Parathyroid adenoma (tissue), 2 donors: Measurements from ENCODE around the gene ARAP2.
A peak's percentile ranks its signal among the peaks of the same experiment; 100 is the strongest.
"Not testable (repeated sequence)": the region's sequence is repeated elsewhere in the genome, so short reads cannot be mapped to it uniquely, and the experiment has no call there.

ENCODE experiments used
- H2AFZ ChIP-seq: fragments of 300-600 bp; sonication (generic); one replicate; pipeline ENCODE4 v1.7.0; 2017; ENCODE audit warnings: antibody characterized with exemption, mild to moderate bottlenecking
- H3K27ac ChIP-seq: fragments of 300-600 bp; sonication (generic); one replicate; pipeline ENCODE4 v1.7.0; 2017
- H3K27me3 ChIP-seq: fragments of 300-600 bp; sonication (generic); one replicate; pipeline ENCODE4 v1.7.0; 2017; ENCODE audit warnings: low read length; ENCODE audit not compliant: control insufficient read depth, insufficient read depth
- H3K36me3 ChIP-seq: fragments of 300-600 bp; sonication (generic); one replicate; pipeline ENCODE4 v1.7.0; 2017; ENCODE audit warnings: low read length; ENCODE audit not compliant: control insufficient read depth, insufficient read depth
- H3K4me1 ChIP-seq: fragments of 300-600 bp; sonication (generic); one replicate; pipeline ENCODE4 v1.7.0; 2017; ENCODE audit warnings: control low read depth
- H3K4me2 ChIP-seq: fragments of 300-600 bp; sonication (generic); one replicate; pipeline ENCODE4 v1.7.0; 2017; ENCODE audit warnings: low read length
- H3K4me3 ChIP-seq: fragments of 300-600 bp; sonication (generic); one replicate; pipeline ENCODE4 v1.7.0; 2017; ENCODE audit warnings: low read depth, low read length
- H3K79me2 ChIP-seq: fragments of 300-600 bp; sonication (generic); one replicate; pipeline ENCODE4 v1.7.0; 2017; ENCODE audit warnings: control low read depth
- H3K9ac ChIP-seq: fragments of 300-600 bp; sonication (generic); one replicate; pipeline ENCODE4 v1.7.0; 2017; ENCODE audit warnings: mild to moderate bottlenecking
- H3K9me3 ChIP-seq: fragments of 300-600 bp; sonication (generic); one replicate; pipeline ENCODE4 v1.7.0; 2017; ENCODE audit warnings: low read length; ENCODE audit not compliant: control insufficient read depth
- CTCF ChIP-seq: fragments of 300-600 bp; sonication (generic); IDR thresholded peaks from one replicate; pipeline ENCODE4 v1.7.0; 2017; ENCODE audit warnings: antibody characterized with exemption, mild to moderate bottlenecking
- donor health status: primary hyperparathyroidism.

Gene ARAP2

GRCh38 chr4:36183665-36184393 lies 60.5 kb downstream of the ARAP2 start:
- Histone ChIP-seq H3K27ac (no peak overlapping the region), H2AFZ (no peak overlapping the region), H3K9me3 (no peaks in the 10 kb centered on the region), H3K4me1 (no peaks in the 10 kb centered on the region), H3K79me2 (no peaks in the 10 kb centered on the region), H3K27me3 (no peaks in the 10 kb centered on the region), H3K4me3 (no peak overlapping the region), H3K9ac (no peak overlapping the region), H3K4me2 (no peak overlapping the region), H3K36me3 (no peaks in the 10 kb centered on the region)
- TF ChIP-seq CTCF: no peak

GRCh38 chr4:36183232-36183631 lies 61.1 kb downstream of the ARAP2 start:
- Histone ChIP-seq H3K4me2 (no peak overlapping the region), H3K27me3 (no peaks in the 10 kb centered on the region), H3K9me3 (no peaks in the 10 kb centered on the region), H3K36me3 (no peaks in the 10 kb centered on the region), H2AFZ (no peak overlapping the region), H3K79me2 (no peaks in the 10 kb centered on the region), H3K9ac (no peak overlapping the region), H3K27ac (no peak overlapping the region), H3K4me1 (no peaks in the 10 kb centered on the region), H3K4me3 (no peak overlapping the region)
- no peak for TF ChIP-seq CTCF

GRCh38 chr4:36182315-36182714 lies 62.0 kb downstream of the ARAP2 start:
- not testable (repeated sequence) for H3K79me2 ChIP-seq, H3K4me3 ChIP-seq, H3K9ac ChIP-seq, H3K4me1 ChIP-seq, H3K9me3 ChIP-seq, H3K4me2 ChIP-seq, H3K36me3 ChIP-seq, H3K27me3 ChIP-seq
- peak overlapping the region; percentile 15 for H3K27ac ChIP-seq
- peak overlapping the region; percentile 38 for H2AFZ ChIP-seq

GRCh38 chr4:36180206-36180605 lies 64.1 kb downstream of the ARAP2 start:
- H3K79me2 ChIP-seq: no peaks in the 10 kb centered on the region
- H3K27ac ChIP-seq: no peak overlapping the region
- H3K36me3 ChIP-seq: no peaks in the 10 kb centered on the region
- no peaks in the 10 kb centered on the region for H3K27me3 ChIP-seq
- H3K4me1 ChIP-seq: no peaks in the 10 kb centered on the region
- no peak overlapping the region for H3K9ac ChIP-seq
- H3K4me3 ChIP-seq: no peak overlapping the region
- H2AFZ ChIP-seq: no peak overlapping the region
- H3K4me2 ChIP-seq: no peak overlapping the region
- no peak for TF ChIP-seq CTCF
- no peaks in the 10 kb centered on the region for H3K9me3 ChIP-seq

GRCh38 chr4:36178484-36178883 lies 65.8 kb downstream of the ARAP2 start:
- Histone ChIP-seq H3K9ac (no peak overlapping the region), H3K4me1 (no peaks in the 10 kb centered on the region), H3K36me3 (no peaks in the 10 kb centered on the region), H3K79me2 (no peaks in the 10 kb centered on the region), H3K9me3 (no peaks in the 10 kb centered on the region), H3K27ac (no peak overlapping the region), H3K4me3 (no peak overlapping the region), H2AFZ (no peak overlapping the region), H3K27me3 (no peaks in the 10 kb centered on the region), H3K4me2 (no peak overlapping the region)
- TF ChIP-seq CTCF: no peak
